HG03342 (cell line): ENCODE results near the gene SDC3.

Source experiments
- ATAC-seq: cut with Tn5 transposase; IDR thresholded peaks from one replicate; pipeline ENCODE4 v1.9.1; 2021; ENCODE audit warnings: mild to moderate bottlenecking, moderate library complexity; ENCODE audit not compliant: unreplicated experiment

The SDC3 gene

DNA sequence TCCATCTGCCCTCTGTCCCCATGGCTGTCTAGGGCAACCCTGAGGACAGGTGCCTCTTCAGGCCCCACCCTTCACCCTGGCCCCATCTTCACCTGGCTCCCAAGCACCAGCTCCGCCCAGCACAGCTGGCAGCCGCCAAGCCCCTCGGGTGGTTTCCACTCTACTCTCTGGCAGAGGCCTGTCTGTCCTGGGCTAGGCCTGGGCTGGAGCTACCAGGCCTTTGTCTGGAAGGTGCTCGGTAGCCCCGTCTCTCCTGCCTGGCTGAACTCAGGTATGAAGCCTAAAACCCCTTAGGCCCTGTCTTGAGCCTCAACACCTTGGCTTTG, 17.4 kb downstream of the SDC3 start:
- ATAC-seq: no peak

GRCh38 chr1:30890502-30891226, 17.9 kb downstream of the SDC3 start:
- ATAC-seq: no peak

DNA sequence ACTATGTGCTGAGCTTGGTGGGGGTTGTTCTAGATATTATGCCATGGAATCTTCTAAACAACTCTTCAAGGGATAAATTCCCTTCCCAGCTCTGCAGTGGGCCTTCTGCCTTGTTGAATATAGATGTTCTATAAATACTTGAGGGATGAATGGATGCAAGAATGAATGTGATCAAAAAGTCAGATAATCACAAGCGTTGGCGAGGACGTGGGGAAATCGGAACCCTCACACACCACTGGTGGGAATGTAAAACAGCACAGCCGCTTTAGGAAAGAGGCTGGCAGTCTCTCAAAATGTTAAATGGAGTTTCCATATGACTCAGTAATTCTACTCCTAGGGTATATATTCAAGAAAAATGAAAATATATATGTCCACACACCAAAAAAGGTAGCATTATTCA, 19.0 kb downstream of the SDC3 start:
- ATAC-seq: no peak

DNA sequence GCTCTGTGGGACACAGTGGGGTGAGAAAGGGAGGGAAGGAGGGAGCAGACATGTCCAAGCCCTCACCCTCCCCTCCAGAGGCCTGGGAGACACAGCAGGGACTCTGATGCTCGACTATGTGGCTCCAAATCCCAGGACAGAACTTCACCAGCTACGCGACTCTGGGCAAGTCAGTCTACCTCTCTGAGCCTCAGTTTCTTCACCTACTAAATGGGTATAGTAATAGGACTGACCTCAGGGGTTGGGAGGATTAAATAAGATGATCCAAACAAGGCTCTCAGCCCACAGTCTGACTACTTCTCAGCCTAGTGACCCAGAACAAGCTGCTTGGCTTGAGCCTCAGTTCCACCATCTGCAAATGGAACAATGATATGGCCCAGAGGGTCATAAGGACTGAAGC, 19.6 kb downstream of the SDC3 start:
- no peak for ATAC-seq

DNA sequence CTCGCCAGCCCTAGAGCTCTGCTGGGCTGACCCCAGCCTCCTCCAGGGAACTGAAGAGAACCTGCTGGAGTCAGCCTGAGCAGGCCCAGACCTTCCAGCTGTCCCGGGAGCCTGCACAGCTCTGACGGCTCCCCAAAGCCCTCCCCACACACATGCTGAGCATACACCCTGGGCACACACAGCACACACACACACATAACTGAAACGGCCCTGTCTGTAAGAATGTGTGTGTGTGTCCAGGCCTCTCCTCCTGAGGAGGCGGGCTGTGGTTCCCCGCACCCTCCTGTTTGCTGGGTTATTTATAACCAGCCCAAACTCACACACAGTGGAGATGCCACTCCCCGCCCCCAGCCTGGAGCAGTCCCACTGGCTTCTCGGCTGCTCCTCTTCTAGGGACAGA, 20.2 kb downstream of the SDC3 start:
- ATAC-seq: no peak

DNA sequence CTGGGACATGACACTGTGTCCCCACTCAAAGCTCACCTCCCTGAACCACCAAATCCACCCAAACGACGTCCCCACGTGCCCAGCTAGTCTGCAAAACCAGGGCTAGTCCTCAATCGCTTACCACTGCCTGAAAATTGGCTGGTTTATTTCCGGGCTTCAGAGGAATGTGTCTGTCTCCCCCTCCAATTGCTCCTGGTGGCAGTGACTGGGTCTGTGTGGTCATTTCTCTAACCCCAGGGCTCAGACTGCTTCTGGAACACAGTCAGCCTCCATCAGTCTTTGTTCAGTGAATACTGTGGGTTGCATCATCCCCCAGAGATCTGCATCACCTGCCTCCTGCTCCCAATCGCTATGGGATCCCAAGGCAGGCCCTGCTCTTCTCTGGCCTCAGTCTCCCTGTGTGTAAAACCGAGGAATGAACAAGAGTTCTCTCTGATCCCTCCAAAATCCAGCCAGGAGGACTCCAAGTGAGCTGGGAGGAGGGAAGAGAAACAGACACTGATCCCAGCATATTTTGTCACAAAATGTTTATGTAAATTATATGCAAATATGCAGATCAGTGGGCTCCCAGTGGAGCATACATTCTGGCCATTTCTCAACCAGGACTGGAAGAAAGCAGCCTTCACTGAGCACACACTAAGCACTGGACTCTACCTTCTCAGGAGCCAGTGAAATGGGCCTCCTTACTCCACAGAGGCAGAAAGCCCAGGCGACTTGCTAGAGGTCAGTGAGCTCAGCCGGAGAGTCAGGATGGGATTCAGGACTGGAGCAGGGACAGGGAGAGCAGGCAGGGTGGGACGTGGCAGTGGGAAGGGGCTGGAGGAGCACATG, 20.9 kb downstream of the SDC3 start:
- no peak for ATAC-seq

DNA sequence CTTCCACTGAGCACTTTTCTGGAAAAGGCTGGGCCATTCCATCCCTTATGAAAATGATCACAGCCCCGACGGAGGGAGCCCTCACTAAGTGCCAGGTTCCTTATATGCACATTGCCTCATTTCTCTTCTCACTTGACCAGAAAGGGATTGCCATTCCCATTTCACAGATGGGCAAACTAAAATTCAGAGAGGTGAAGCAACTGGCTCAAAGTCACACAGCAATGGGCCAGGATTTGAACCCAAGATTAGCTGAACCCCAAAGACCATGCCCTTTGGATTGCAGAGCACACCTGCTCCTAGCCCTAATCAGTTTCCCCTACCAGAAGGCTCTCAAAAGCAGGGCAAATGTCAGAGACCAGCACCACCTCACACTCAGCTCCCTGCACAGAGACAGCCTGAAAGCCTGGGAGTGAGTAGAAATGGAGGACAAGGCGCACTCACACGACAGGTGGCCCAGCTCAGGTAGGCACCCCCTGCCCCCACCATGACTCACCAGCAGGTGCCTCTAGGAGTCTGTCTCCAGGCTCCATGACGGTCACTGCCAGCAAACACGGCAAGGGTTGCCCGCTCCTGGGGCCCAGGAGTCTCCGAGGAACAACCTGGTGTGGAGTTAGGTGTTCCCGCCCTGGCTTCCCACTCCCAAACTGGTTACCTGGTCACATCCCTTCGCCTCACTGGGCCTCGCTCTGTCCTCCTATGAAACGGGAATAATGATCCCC, 21.7 kb downstream of the SDC3 start:
- no peak for ATAC-seq

DNA sequence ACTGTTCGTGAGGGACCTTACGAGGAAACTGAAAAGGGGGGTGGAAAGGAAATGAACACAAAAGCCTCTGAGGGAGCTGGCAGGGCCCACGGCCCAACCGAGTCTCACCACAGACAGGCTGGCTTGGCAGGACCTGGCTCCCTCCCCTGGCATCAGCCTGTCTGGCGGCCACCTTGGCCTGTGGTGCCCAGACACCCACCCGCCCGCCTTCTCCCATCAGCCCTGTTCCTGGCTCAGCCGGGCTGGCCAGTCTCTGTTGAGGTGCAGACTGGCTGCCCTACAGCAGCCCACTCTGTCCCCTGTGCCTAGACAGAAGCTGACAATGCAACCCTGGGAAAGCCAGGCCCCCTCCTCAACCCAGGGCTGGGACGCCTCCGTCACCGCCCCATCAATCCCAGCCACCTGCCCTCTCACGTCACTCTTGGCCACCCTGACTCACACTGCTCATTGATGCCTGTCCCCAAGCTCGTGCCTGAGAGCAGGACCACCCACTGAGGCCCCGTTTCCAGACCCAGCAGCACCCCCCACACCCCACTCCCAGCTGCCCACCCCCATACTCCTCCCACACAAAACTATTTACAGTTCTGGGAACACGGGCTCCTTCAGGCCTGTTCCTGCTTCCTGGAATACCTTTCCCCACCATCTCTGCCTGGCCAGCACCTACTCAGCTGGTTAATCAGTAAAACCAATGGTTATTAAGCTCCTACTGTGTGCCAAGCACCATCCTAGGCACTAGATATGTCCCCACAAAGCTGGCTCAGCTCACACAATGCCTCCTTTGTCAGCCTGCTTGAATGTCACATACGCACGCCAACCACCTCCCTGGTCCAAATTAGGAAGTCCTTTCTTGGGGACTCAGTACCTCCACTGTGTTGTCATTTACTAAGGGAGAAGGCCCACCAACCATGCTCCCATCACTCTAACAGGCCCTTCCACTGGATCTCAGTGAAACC, 22.7 kb downstream of the SDC3 start:
- ATAC-seq: no peak

DNA sequence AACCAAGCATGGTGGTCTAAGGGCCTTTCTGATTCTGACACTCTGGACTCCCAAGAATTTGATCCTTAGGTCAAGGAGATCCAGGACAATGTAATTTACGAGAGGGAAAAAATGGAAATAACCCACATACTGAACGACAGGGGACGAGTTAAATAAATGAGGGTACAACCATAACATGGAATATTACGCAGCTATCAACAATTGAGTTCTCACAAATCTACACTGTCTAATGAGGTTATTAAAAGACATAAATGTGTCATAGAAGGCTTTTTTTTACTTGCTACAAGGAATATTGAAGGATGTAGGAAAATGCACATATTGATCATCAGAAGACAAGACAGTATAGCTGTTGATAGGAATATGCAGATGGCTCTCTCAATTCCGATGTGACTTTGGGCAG, 23.8 kb downstream of the SDC3 start:
- ATAC-seq: no peak

GRCh38 chr1:30883389-30884172, 25.0 kb downstream of the SDC3 start:
- ATAC-seq: no peak

- no peak for ATAC-seq
These were observed 25.7 kb downstream of the SDC3 start for GRCh38 chr1:30882678-30883388.

DNA sequence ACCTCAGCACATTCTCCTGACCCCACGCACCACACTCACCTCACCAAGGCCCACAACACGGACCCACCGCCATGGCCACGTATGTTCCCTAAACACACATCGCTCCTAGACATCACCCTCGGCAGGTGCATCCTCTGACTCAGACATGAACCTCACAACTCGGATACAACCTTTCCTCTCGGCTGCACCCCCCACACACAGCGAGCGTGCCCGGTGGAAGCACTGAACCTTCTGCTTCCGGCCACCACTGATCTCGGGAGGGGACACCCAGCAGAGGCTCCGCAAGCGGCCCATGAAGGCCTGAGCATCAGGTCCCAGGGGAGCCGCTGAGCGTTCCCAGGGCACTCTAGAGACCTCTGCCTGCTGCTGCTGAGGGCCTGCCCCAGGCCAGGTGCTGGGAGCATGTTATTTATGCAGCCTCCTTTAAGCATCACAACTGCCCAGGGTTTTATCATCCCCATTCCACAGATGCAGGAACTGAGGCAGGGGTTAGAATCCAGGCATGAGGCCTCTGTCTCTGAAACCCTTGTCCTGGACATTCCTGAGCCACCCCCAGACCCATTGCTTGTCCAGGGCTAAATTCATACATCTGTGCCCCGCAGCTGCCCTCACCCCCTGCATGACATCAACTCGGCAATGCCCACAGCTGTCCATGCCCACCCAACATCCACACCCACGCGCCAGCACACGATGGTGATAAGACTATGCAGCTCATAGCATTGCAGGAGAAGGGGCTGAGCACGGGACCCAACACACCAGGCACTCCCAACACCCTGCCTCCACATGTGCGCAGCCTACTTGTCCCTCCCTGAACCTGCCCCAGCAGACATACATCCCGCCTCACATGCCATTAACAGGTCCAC, 27.0 kb downstream of the SDC3 start:
- ATAC-seq: peak; percentile 80

GRCh38 chr1:30880678-30881318, 27.8 kb downstream of the SDC3 start:
- ATAC-seq: no peak

- ATAC-seq: no peak
These were observed 28.4 kb downstream of the SDC3 start for GRCh38 chr1:30879940-30880677.

DNA sequence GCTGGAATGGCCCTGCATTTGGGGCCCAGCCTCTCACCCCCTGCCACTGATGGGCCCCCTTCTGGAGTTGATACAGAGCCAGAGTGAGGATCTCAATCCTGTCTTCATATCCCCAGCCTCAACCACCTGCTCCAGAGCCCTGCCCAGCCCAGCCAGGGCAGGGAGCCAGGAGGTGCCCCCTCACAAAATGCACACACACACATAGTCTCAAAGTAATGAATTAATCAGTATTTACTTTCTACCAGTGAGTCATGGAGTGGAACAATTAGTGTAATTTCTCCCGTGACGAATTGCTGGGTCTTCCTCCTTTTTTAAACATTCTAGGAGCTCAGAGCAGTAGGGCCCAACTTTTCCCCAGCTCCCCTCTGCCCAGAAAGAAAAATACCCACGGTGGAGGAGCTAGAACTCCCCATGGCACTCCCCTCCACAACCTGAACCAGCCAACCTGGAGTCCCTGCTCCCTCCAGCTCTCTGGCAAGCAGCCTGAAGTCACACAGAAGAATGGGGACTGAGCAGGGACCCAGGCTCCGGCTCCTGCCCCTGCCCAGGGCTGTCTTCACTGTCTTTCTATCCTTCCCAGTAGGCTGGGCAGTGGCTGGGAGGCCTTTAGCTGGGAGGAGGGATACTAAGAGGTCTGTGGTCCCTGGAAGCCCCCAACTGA, 29.3 kb downstream of the SDC3 start:
- ATAC-seq: no peak

DNA sequence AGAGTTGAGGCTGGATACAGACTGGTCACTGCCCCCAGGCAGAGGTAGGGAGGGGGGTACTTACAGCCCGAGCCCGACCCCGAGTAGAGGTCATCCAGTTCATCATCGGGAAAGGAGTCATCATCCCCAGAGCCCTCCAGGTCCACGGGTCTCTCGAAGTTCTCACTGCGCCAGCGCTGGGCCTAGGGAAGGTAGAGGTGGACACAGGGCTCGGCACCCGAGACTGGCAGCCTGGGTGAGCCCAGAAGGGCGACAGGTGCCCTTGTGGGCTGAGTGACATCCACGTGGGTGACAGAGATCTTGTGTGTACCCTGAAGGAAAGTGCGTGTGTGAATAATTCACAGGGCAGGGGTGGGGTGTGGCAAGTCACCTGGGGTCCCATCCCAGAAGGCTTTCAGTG, 30.0 kb downstream of the SDC3 start:
- no peak for ATAC-seq

GRCh38 chr1:30878016-30878415, 30.5 kb downstream of the SDC3 start:
- no peak for ATAC-seq
